GM10248 (cell line): ENCODE data around the gene EGLN2.

Source experiments
- CTCF ChIA-PET: fragments of 300-600 bp; sonication (Branson Sonifier 250); formaldehyde crosslinking; extraction: SDS; loops from one replicate; lab custom pipeline; 2021; ENCODE audit warnings: antibody characterized with exemption; lab: Yijun Ruan, JAX
- POLR2A ChIA-PET: fragments of 350-650 bp; sonication (Branson Sonifier 250); formaldehyde crosslinking; extraction: SDS; loops from one replicate; lab custom pipeline; 2020; ENCODE audit warnings: antibody characterized with exemption; lab: Yijun Ruan, JAX
- DNase-seq: peaks from one replicate; pipeline ENCODE4 v3.0.0; 2012; ENCODE audit errors: extremely low spot score
- TF ChIP-seq, protein P1 (sequence below): IDR thresholded peaks from 2 replicates; pipeline ENCODE4 v1.5.1; 2012; ENCODE audit warnings: mild to moderate bottlenecking, low read depth; ENCODE audit errors: extremely low read depth, missing control alignments, control extremely low read depth

The EGLN2 gene

DNA sequence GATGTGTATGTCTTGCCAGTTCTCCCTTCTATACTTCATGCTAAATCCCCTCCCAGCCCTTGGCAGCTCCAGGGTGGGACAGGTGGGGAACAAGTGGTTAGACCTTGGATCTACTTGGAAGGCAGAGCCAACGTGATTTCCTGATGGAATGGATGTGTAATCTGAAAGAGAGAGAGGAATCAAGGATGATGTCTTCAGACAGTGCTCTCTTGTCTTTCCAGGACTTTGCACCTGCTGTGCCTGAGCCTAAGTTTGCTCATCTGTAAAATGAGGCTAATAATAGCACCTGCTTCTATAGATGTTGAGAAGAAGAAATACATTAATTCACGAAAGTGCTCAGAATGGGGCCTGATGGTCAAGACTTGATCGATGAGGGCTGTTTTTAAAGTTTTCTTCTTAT lies 7.0 kb upstream of the EGLN2 start:
- ChIA-PET POLR2A (interaction anchor here (0.6 kb wide), 1 partner anchor 11 kb away, joined by 8 read pairs; no protein-coding TSS in a partner anchor), CTCF (no interaction called here)
- TF ChIP-seq, protein P1, sequence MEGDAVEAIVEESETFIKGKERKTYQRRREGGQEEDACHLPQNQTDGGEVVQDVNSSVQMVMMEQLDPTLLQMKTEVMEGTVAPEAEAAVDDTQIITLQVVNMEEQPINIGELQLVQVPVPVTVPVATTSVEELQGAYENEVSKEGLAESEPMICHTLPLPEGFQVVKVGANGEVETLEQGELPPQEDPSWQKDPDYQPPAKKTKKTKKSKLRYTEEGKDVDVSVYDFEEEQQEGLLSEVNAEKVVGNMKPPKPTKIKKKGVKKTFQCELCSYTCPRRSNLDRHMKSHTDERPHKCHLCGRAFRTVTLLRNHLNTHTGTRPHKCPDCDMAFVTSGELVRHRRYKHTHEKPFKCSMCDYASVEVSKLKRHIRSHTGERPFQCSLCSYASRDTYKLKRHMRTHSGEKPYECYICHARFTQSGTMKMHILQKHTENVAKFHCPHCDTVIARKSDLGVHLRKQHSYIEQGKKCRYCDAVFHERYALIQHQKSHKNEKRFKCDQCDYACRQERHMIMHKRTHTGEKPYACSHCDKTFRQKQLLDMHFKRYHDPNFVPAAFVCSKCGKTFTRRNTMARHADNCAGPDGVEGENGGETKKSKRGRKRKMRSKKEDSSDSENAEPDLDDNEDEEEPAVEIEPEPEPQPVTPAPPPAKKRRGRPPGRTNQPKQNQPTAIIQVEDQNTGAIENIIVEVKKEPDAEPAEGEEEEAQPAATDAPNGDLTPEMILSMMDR = no peak
- no peak for DNase-seq

GRCh38 chr19:40797166-40797962 lies 1.6 kb upstream of the EGLN2 start:
- ChIA-PET POLR2A (interaction anchor here (1.3 to 2.4 kb wide), 2 partner anchors 20 to 47 kb away, joined by 4 to 35 read pairs; partner anchors contain the start of genes ACTMAP and RAB4B), CTCF (interaction anchor here (1.0 to 3.2 kb wide), 6 partner anchors 10 to 135 kb away, joined by 3 to 23 read pairs (median 10); partner anchors contain the start of gene RAB4B)
- DNase-seq = no peak
- TF ChIP-seq, protein P1 = no peak

- TF ChIP-seq, protein P1 = peak; percentile 61
- CTCF ChIA-PET = interaction anchor here (0.7 to 3.2 kb wide), 9 partner anchors 8 to 135 kb away, joined by 3 to 23 read pairs (median 4); partner anchors contain the start of gene RAB4B
- DNase-seq = peak; percentile 79
- POLR2A ChIA-PET = interaction anchor here (0.7 to 2.4 kb wide), 5 partner anchors 16 to 81 kb away, joined by 3 to 35 read pairs (median 3); partner anchors contain the start of genes ACTMAP, COQ8B, ITPKC and RAB4B
These were observed 868 bp upstream of the EGLN2 start for GRCh38 chr19:40797963-40798682.

DNA sequence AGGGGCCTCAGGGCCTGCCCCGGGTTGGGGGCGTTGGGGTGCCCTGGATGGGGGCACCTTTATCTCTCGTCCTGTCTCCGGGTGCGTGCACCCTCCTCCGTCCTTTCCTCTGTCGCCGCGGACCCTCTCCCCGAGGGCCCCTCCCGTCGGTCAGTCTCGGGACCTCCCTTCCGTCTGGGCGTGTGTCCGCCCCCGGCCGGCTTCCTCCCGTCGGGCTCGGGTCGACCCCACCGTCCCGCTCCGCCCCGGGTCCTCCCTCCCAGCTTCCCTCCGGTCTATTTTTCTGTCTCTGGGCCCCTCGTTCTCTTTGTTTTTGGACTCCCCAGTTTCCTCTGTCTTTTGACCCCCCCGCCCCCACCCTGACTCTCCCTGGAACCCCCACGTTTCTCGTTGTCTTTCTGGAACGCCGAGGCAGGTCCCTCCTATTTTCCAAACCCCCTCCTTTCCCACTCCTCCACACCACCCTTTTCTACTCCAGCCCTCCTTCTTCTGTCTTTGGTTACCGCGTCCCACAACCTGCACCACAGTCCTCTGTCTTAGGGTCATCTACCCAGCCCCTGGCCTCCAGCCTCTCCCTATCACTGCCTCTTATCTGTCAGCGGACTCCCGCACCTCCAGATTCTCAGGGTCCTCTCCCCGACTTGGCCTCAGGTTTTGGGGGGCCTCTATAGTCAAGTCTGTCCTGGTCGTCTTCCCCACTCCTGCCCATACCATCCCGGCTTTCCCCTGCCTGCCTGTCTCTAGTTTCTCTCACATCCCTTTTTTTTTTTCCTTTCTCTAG lies 757 bp downstream of the EGLN2 start:
- DNase-seq = peak; percentile 50
- ChIA-PET POLR2A (interaction anchor here (1.1 to 1.4 kb wide), 3 partner anchors 21 to 83 kb away, joined by 3 read pairs; partner anchors contain the start of genes COQ8B and ITPKC), CTCF (interaction anchor here (1.3 to 3.2 kb wide), 2 partner anchors 13 to 83 kb away, joined by 3 to 12 read pairs; partner anchors contain the start of genes COQ8B and ITPKC)
- TF ChIP-seq, protein P1 = no peak

- DNase-seq = no peak
- ChIA-PET CTCF (interaction anchor here (1.3 kb wide), 1 partner anchor 84 kb away, joined by 3 read pairs; the partner anchor contains the start of genes COQ8B and ITPKC), POLR2A (interaction anchor here (1.1 to 1.4 kb wide), 2 partner anchors 22 to 23 kb away, joined by 3 read pairs; no protein-coding TSS in a partner anchor)
- TF ChIP-seq, protein P1 = no peak
These were observed 1.5 kb downstream of the EGLN2 start for GRCh38 chr19:40800339-40800996.
